Esophagus squamous epithelium (tissue), 5 donors: ENCODE data around the gene SENP6. TPM values are rescaled to one million over a fixed set of nuclear protein-coding genes. Genes with fewer than 3 reads are reported as not detected.
"Not testable (repeated sequence)": the region's sequence is repeated elsewhere in the genome, so short reads cannot be mapped to it uniquely, and the experiment has no call there.

Source experiments
- DNase-seq: peaks from one replicate; lab custom pipeline; 2025; lab: John Stamatoyannopoulos, UW
- H3K27ac ChIP-seq, 4 donors: fragments of 200-600 bp; sonication (generic); one replicate each; pipeline ENCODE4 v1.5.1; 2016 to 2019; ENCODE audit warnings: mild to moderate bottlenecking in 1 of 4
- H3K27me3 ChIP-seq, 4 donors: fragments of 200-600 bp; sonication (generic); 1 replicate in 3 of 4; 2 replicates in 1 of 4; pipeline versions ENCODE4 v1.5.1 to v1.6.0; 2017 to 2021; ENCODE audit warnings: antibody characterized with exemption in 1 of 4
- H3K36me3 ChIP-seq, 3 donors: fragments of 200-600 bp; sonication (generic); one replicate each; pipeline ENCODE4 v1.5.1; 2016 to 2019
- H3K4me1 ChIP-seq, 3 donors: fragments of 200-600 bp; sonication (generic); one replicate each; pipeline ENCODE4 v1.5.1; 2017 to 2019
- H3K4me3 ChIP-seq, 4 donors: fragments of 200-600 bp; sonication (generic); 1 replicate in 3 of 4; 2 replicates in 1 of 4; pipeline ENCODE4 v1.5.1; 2016 to 2019; ENCODE audit warnings: mild to moderate bottlenecking in 2 of 4, moderate library complexity in 1 of 4
- H3K9me3 ChIP-seq, 3 donors: fragments of 200-600 bp; sonication (generic); one replicate each; pipeline ENCODE4 v1.5.1; 2016 to 2019
- CTCF ChIP-seq, 6 experiments: fragments of 450-650 bp in 4 of 6; fragments of 200-600 bp in 2 of 6; sonication (generic) in 2 of 6; IDR thresholded peaks; one replicate each; pipeline ENCODE4 v1.5.1; 2016 to 2019; ENCODE audit warnings: antibody characterized with exemption in 6 of 6, mild to moderate bottlenecking in 4 of 6, moderate library complexity in 4 of 6
- POLR2A ChIP-seq, 4 donors: fragments of 450-650 bp; IDR thresholded peaks; one replicate each; pipeline ENCODE4 v1.6.1; 2017; ENCODE audit warnings: antibody characterized with exemption in 4 of 4, mild to moderate bottlenecking in 4 of 4, moderate library complexity in 3 of 4
- WGBS, 2 donors: methylation state at CpG; one replicate each; pipeline ENCODE4 v1.1.5; 2018; 5-methylcytosine and 5-hydroxymethylcytosine counted together
- intact Hi-C: fragments of 100-400 bp; cut with DNase I; formaldehyde crosslinking; loops from one replicate; pipeline ENCODE4 v1.15.0; 2022
- total RNA-seq, 4 donors: library from RNA; depleted of rRNA; stranded (reverse); fragments of >200 nt; gene quantifications; one replicate each; pipeline ENCODE4 v1.1.0, GENCODE V29; 2016
- donor health status: DM: yes; HTN: yes; CAD: no.

Gene SENP6
- total RNA-seq, 4 donors from 2014 or later = 45.5 to 104 (median 66.1) TPM

- H3K27ac ChIP-seq = no peak overlapping the region
- no peaks in the 10 kb centered on the region for H3K27me3 ChIP-seq
- no peak for TF ChIP-seq POLR2A (IDR thresholded peaks at IDR 0.05)
- no peak for TF ChIP-seq CTCF (IDR thresholded peaks at IDR 0.05)
- H3K4me3 ChIP-seq = no peak overlapping the region
- H3K4me1 ChIP-seq = peaks cover 0 to 23% (median 6%) of the 10 kb centered on the region in 3 donors
- intact Hi-C loops = no loop called here
- H3K9me3 ChIP-seq = no peaks in the 10 kb centered on the region
- peaks cover 0 to 52% (median 0%) of the 10 kb centered on the region in 3 donors for H3K36me3 ChIP-seq
- 64 to 65% methylated on average over 7 of the region's 7 CpGs for WGBS, 2 donors
- no peak for DNase-seq
Observed at GRCh38 chr6:75624988-75625387, 23.3 kb downstream of the SENP6 start.

GRCh38 chr6:75626561-75626960 lies 24.9 kb downstream of the SENP6 start:
- WGBS, 2 donors = 86 to 98% methylated on average over 2 of the region's 2 CpGs
- Histone ChIP-seq H3K4me3 (no peak overlapping the region), H3K36me3 (peaks cover 0 to 64% (median 0%) of the 10 kb centered on the region in 3 donors), H3K27me3 (no peaks in the 10 kb centered on the region), H3K27ac (no peak overlapping the region), H3K4me1 (peaks cover 0 to 7% (median 0%) of the 10 kb centered on the region in 3 donors), H3K9me3 (no peaks in the 10 kb centered on the region)
- intact Hi-C loops = no loop called here
- no peak for DNase-seq
- TF ChIP-seq CTCF (IDR thresholded peaks at IDR 0.05) (no peak), POLR2A (IDR thresholded peaks at IDR 0.05) (no peak)

GRCh38 chr6:75627708-75628107 lies 26.0 kb downstream of the SENP6 start:
- H3K36me3 ChIP-seq = peaks cover 0 to 70% (median 0%) of the 10 kb centered on the region in 3 donors
- intact Hi-C loops, H3K4me1 ChIP-seq, H3K9me3 ChIP-seq, H3K27me3 ChIP-seq, H3K4me3 ChIP-seq, H3K27ac ChIP-seq, DNase-seq: not testable (repeated sequence)
- 92 to 93% methylated on average over 9 of the region's 9 CpGs for WGBS, 2 donors

- TF ChIP-seq CTCF (IDR thresholded peaks at IDR 0.05) (no peak), POLR2A (IDR thresholded peaks at IDR 0.05) (no peak)
- H3K36me3 ChIP-seq = peaks cover 0 to 83% (median 0%) of the 10 kb centered on the region in 3 donors
- H3K27ac ChIP-seq = no peak overlapping the region
- H3K27me3 ChIP-seq = no peaks in the 10 kb centered on the region
- 89 to 90% methylated on average over 5 of the region's 5 CpGs for WGBS, 2 donors
- DNase-seq = no peak
- H3K9me3 ChIP-seq = no peaks in the 10 kb centered on the region
- intact Hi-C loops = no loop called here
- no peaks in the 10 kb centered on the region for H3K4me1 ChIP-seq
- no peak overlapping the region for H3K4me3 ChIP-seq
Observed at GRCh38 chr6:75631859-75632635, 30.4 kb downstream of the SENP6 start.

- Histone ChIP-seq H3K9me3 (no peaks in the 10 kb centered on the region), H3K27ac (no peak overlapping the region), H3K27me3 (no peaks in the 10 kb centered on the region), H3K36me3 (peaks cover 0 to 83% (median 0%) of the 10 kb centered on the region in 3 donors), H3K4me1 (no peaks in the 10 kb centered on the region), H3K4me3 (no peak overlapping the region)
- intact Hi-C loops = no loop called here
- WGBS, 2 donors = 87 to 90% methylated on average over 1 of the region's 1 CpG
- no peak for TF ChIP-seq POLR2A (IDR thresholded peaks at IDR 0.05)
- TF ChIP-seq CTCF (IDR thresholded peaks at IDR 0.05) = no peak
- DNase-seq = no peak
Observed at GRCh38 chr6:75633045-75633444, 31.4 kb downstream of the SENP6 start.
